Measurements from ENCODE around the gene B4GALNT3. TPM values are rescaled to one million over a fixed set of nuclear protein-coding genes. Genes with fewer than 3 reads are reported as not detected.

The B4GALNT3 gene
- total and polyA plus RNA-seq, 8 donors = 2.7 to 34.0 (median 5.7) TPM

GRCh38 chr12:467591-467990 is 7.9 kb downstream of the B4GALNT3 start:
- Histone ChIP-seq H3K9me3 (no peaks in the 10 kb centered on the region), H3K4me3 (no peak overlapping the region), H3K4me1 (no peaks in the 10 kb centered on the region), H3K36me3 (no peaks in the 10 kb centered on the region), H3K27ac (no peak overlapping the region), H3K27me3 (peaks cover 0 to 29% of the 10 kb centered on the region in 2 donors)
- TF ChIP-seq, protein P1, sequence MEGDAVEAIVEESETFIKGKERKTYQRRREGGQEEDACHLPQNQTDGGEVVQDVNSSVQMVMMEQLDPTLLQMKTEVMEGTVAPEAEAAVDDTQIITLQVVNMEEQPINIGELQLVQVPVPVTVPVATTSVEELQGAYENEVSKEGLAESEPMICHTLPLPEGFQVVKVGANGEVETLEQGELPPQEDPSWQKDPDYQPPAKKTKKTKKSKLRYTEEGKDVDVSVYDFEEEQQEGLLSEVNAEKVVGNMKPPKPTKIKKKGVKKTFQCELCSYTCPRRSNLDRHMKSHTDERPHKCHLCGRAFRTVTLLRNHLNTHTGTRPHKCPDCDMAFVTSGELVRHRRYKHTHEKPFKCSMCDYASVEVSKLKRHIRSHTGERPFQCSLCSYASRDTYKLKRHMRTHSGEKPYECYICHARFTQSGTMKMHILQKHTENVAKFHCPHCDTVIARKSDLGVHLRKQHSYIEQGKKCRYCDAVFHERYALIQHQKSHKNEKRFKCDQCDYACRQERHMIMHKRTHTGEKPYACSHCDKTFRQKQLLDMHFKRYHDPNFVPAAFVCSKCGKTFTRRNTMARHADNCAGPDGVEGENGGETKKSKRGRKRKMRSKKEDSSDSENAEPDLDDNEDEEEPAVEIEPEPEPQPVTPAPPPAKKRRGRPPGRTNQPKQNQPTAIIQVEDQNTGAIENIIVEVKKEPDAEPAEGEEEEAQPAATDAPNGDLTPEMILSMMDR (IDR thresholded peaks at IDR 0.05) = no peak
- ATAC-seq (peak; percentile 18), DNase-seq (no peak)
- intact Hi-C loops (cut with DNase I) = no loop called here

GRCh38 chr12:468671-469389 is 9.1 kb downstream of the B4GALNT3 start:
- Histone ChIP-seq H3K36me3 (no peaks in the 10 kb centered on the region), H3K4me3 (no peak overlapping the region), H3K27ac (peak overlapping the region in 1 of 2 donors; percentile 61), H3K4me1 (no peaks in the 10 kb centered on the region), H3K9me3 (no peaks in the 10 kb centered on the region), H3K27me3 (peaks cover 0 to 26% of the 10 kb centered on the region in 2 donors)
- intact Hi-C loops (cut with DNase I) = no loop called here
- DNase-seq = no peak
- TF ChIP-seq, protein P1 (IDR thresholded peaks at IDR 0.05) = no peak
- peak; percentile 65 for ATAC-seq

GRCh38 chr12:470133-470532 is 10.4 kb downstream of the B4GALNT3 start:
- intact Hi-C loops (cut with DNase I) = no loop called here
- Histone ChIP-seq H3K4me3 (no peak overlapping the region), H3K27me3 (peaks cover 0 to 26% of the 10 kb centered on the region in 2 donors), H3K27ac (no peak overlapping the region), H3K9me3 (no peaks in the 10 kb centered on the region), H3K36me3 (no peaks in the 10 kb centered on the region), H3K4me1 (no peaks in the 10 kb centered on the region)
- TF ChIP-seq, protein P1 (IDR thresholded peaks at IDR 0.05) = no peak
- DNase-seq (no peak), ATAC-seq (no peak)

- TF ChIP-seq, protein P1 (IDR thresholded peaks at IDR 0.05) = no peak
- no peak for DNase-seq
- Histone ChIP-seq H3K9me3 (no peaks in the 10 kb centered on the region), H3K27me3 (peaks cover 0 to 39% of the 10 kb centered on the region in 2 donors), H3K4me1 (no peaks in the 10 kb centered on the region), H3K4me3 (no peak overlapping the region), H3K27ac (no peak overlapping the region), H3K36me3 (no peaks in the 10 kb centered on the region)
- intact Hi-C loops (cut with DNase I) = no loop called here
- no peak for ATAC-seq
These were observed 13.5 kb downstream of the B4GALNT3 start for GRCh38 chr12:473198-473597.

GRCh38 chr12:473863-474577 is 14.3 kb downstream of the B4GALNT3 start:
- Histone ChIP-seq H3K36me3 (no peaks in the 10 kb centered on the region), H3K9me3 (no peaks in the 10 kb centered on the region), H3K4me1 (no peaks in the 10 kb centered on the region), H3K4me3 (no peak overlapping the region), H3K27ac (no peak overlapping the region), H3K27me3 (peaks cover 0 to 39% of the 10 kb centered on the region in 2 donors)
- ATAC-seq (peak; percentile 42), DNase-seq (no peak)
- TF ChIP-seq, protein P1 (IDR thresholded peaks at IDR 0.05) = no peak
- intact Hi-C loops (cut with DNase I) = no loop called here
